Measurements from ENCODE around the gene TIMP2.
"Not testable (repeated sequence)": the region's sequence is repeated elsewhere in the genome, so short reads cannot be mapped to it uniquely, and the experiment has no call there.

The TIMP2 gene

GRCh38 chr17:78908426-78908825 lies 16.8 kb downstream of the TIMP2 start:
- Histone ChIP-seq H3K27me3 (ENCODE audit: control insufficient read depth in 1 of 2, insufficient read depth in 2 of 2, low read length in 2 of 2) (no peaks in the 10 kb centered on the region), H3K36me3 (ENCODE audit: control insufficient read depth in 1 of 2, insufficient read depth in 2 of 2, low read length in 2 of 2) (no peaks in the 10 kb centered on the region), H3K9ac (ENCODE audit: low read depth in 1 of 2, low read length in 2 of 2) (no peak overlapping the region), H3K27ac (ENCODE audit: low read depth, low read length) (no peak overlapping the region), H3K4me3 (ENCODE audit: low read depth in 1 of 2, low read length in 2 of 2) (no peak overlapping the region), H3K9me3 (ENCODE audit: control insufficient read depth in 1 of 2, low read length in 2 of 2) (no peaks in the 10 kb centered on the region), H3K4me1 (ENCODE audit: control insufficient read depth in 1 of 2, insufficient read depth in 2 of 2, low read length in 2 of 2) (peaks cover 6 to 7% of the 10 kb centered on the region in 2 donors)

DNA sequence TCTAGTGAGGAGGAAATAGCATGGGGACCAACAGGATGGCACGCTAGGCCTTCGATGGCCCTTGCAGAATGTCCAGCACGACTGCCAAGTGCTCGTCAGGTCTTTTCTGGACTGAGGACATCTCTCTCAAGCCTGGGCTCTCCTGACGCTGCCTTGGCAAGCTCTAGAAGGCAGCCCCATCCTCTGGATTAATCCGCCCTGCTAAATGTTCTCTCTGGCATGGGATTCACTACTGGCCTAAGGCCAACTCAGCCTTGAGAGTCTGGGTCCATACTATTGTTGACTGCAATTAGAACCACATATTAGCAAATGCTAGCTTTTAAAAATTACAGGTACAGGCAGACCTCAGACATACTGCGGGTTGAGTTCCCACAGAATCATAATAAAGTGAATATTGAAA lies 19.6 kb downstream of the TIMP2 start:
- H3K9ac ChIP-seq (ENCODE audit: low read depth in 1 of 2, low read length in 2 of 2) = no peak overlapping the region
- H3K27me3 ChIP-seq (ENCODE audit: control insufficient read depth in 1 of 2, insufficient read depth in 2 of 2, low read length in 2 of 2) = no peaks in the 10 kb centered on the region
- H3K4me3 ChIP-seq (ENCODE audit: low read depth in 1 of 2, low read length in 2 of 2) = no peak overlapping the region
- no peak overlapping the region for H3K27ac ChIP-seq (ENCODE audit: low read depth, low read length)
- H3K9me3 ChIP-seq (ENCODE audit: control insufficient read depth in 1 of 2, low read length in 2 of 2) = no peaks in the 10 kb centered on the region
- peaks cover 7 to 11% of the 10 kb centered on the region in 2 donors for H3K4me1 ChIP-seq (ENCODE audit: control insufficient read depth in 1 of 2, insufficient read depth in 2 of 2, low read length in 2 of 2)
- H3K36me3 ChIP-seq (ENCODE audit: control insufficient read depth in 1 of 2, insufficient read depth in 2 of 2, low read length in 2 of 2) = peaks cover 0 to 5% of the 10 kb centered on the region in 2 donors

GRCh38 chr17:78905116-78905515 lies 20.1 kb downstream of the TIMP2 start:
- Histone ChIP-seq H3K9ac (ENCODE audit: low read depth in 1 of 2, low read length in 2 of 2) (no peak overlapping the region), H3K27ac (ENCODE audit: low read depth, low read length) (no peak overlapping the region), H3K27me3 (ENCODE audit: control insufficient read depth in 1 of 2, insufficient read depth in 2 of 2, low read length in 2 of 2) (no peaks in the 10 kb centered on the region), H3K4me1 (ENCODE audit: control insufficient read depth in 1 of 2, insufficient read depth in 2 of 2, low read length in 2 of 2) (peaks cover 7 to 11% of the 10 kb centered on the region in 2 donors), H3K9me3 (ENCODE audit: control insufficient read depth in 1 of 2, low read length in 2 of 2) (no peaks in the 10 kb centered on the region), H3K4me3 (ENCODE audit: low read depth in 1 of 2, low read length in 2 of 2) (no peak overlapping the region), H3K36me3 (ENCODE audit: control insufficient read depth in 1 of 2, insufficient read depth in 2 of 2, low read length in 2 of 2) (peaks cover 0 to 5% of the 10 kb centered on the region in 2 donors)

DNA sequence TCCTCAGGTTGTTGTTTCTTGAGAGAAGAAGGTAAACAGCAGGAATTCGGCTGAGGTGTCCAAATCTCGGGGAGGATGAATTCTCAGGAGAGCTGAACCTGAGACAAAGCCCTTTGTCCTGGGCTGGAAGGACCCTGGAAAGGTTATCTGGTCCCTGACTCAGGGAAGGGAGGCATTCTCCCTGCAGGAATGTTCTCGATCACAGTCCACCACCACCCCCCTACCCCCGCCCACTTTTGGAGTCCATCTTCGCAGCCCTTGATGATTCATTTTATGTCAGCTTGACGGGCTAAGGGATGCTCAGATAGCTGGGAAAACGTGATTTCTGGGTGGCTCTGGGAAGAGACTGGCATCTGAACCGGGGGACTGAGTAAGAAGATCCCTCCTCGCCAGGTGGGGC lies 20.8 kb downstream of the TIMP2 start:
- Histone ChIP-seq H3K9me3 (ENCODE audit: control insufficient read depth in 1 of 2, low read length in 2 of 2) (no peaks in the 10 kb centered on the region), H3K4me3 (ENCODE audit: low read depth in 1 of 2, low read length in 2 of 2) (no peak overlapping the region), H3K36me3 (ENCODE audit: control insufficient read depth in 1 of 2, insufficient read depth in 2 of 2, low read length in 2 of 2) (peaks cover 0 to 5% of the 10 kb centered on the region in 2 donors), H3K9ac (ENCODE audit: low read depth in 1 of 2, low read length in 2 of 2) (no peak overlapping the region), H3K27ac (ENCODE audit: low read depth, low read length) (no peak overlapping the region), H3K4me1 (ENCODE audit: control insufficient read depth in 1 of 2, insufficient read depth in 2 of 2, low read length in 2 of 2) (peaks cover 7 to 11% of the 10 kb centered on the region in 2 donors), H3K27me3 (ENCODE audit: control insufficient read depth in 1 of 2, insufficient read depth in 2 of 2, low read length in 2 of 2) (no peaks in the 10 kb centered on the region)

DNA sequence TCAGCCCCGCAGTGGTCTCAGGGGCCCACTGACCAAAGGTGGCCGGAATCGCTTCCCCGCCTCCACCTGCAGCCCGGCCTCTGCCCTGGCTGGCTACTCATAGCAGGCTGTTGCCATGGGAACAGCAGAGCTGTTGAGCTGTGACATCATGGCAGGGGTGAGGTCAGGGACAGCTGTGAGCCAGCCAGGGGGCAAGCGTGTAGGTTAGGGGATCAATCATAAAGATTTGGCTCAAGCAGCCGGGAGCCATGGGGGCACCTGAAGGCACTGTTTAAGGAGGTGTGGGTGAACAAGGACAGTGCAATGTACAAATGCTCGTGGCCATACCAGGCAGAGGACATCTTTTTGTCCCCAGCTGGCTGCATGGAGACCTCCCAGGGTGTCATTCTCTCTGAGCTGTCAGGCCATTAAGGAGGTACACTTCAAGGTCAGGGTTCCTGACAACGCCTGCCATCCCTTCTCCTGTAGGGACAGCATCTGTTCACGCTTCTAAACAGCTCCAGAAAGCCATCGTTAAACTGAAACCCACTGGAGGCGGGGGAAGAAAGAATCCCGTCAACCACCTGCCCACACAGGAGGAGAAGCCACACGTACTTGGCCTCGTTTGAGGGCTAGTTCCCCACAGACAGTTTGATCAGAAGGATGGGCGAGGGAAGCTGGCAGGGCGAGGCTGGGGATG lies 21.9 kb downstream of the TIMP2 start, which contains the start of gene CEP295NL:
Gene CEP295NL, minus strand, starts transcription at position 101 of the 679 bp plus-strand sequence. CDS start 1,373 bp downstream, outside the sequence.
- Histone ChIP-seq H3K27me3 (ENCODE audit: control insufficient read depth in 1 of 2, insufficient read depth in 2 of 2, low read length in 2 of 2) (no peaks in the 10 kb centered on the region), H3K27ac (ENCODE audit: low read depth, low read length) (no peak within 1 kb of the TSS), H3K4me1 (ENCODE audit: control insufficient read depth in 1 of 2, insufficient read depth in 2 of 2, low read length in 2 of 2) (peaks cover 1 to 5% of the 10 kb centered on the region in 2 donors), H3K9ac (ENCODE audit: low read depth in 1 of 2, low read length in 2 of 2) (no peak within 1 kb of the TSS), H3K9me3 (ENCODE audit: control insufficient read depth in 1 of 2, low read length in 2 of 2) (no peaks in the 10 kb centered on the region), H3K4me3 (ENCODE audit: low read depth in 1 of 2, low read length in 2 of 2) (no peak within 1 kb of the TSS), H3K36me3 (ENCODE audit: control insufficient read depth in 1 of 2, insufficient read depth in 2 of 2, low read length in 2 of 2) (peaks cover 0 to 5% of the 10 kb centered on the region in 2 donors)

- not testable (repeated sequence) for H3K27me3 ChIP-seq (ENCODE audit: control insufficient read depth in 1 of 2, insufficient read depth in 2 of 2, low read length in 2 of 2); H3K9ac ChIP-seq (ENCODE audit: low read depth in 1 of 2, low read length in 2 of 2); H3K4me1 ChIP-seq (ENCODE audit: control insufficient read depth in 1 of 2, insufficient read depth in 2 of 2, low read length in 2 of 2); H3K27ac ChIP-seq (ENCODE audit: low read depth, low read length); H3K36me3 ChIP-seq (ENCODE audit: control insufficient read depth in 1 of 2, insufficient read depth in 2 of 2, low read length in 2 of 2); H3K9me3 ChIP-seq (ENCODE audit: control insufficient read depth in 1 of 2, low read length in 2 of 2); H3K4me3 ChIP-seq (ENCODE audit: low read depth in 1 of 2, low read length in 2 of 2)
These were observed 23.0 kb downstream of the TIMP2 start for GRCh38 chr17:78902231-78902630.

DNA sequence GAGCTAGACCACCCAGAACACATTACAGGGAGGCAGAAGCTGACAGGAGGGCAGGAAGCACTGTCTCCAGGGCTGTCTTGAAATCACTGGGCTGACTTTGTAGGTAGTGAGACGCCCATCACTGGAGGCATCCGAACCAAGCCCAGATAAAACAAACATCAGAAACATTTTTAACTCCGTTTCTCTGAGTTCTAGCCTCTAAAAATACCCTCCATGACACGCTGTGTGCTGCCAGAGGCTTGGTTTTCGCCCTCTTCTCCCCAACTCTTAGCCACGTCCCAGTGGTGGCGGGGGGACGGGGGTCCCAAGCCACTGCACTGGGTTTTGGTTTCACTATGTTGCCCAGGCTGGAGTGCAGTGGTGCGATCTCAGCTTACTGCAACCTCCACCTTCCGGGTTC lies 23.4 kb downstream of the TIMP2 start:
- H3K27ac ChIP-seq (ENCODE audit: low read depth, low read length) = no peak overlapping the region
- peaks cover 0 to 5% of the 10 kb centered on the region in 2 donors for H3K4me1 ChIP-seq (ENCODE audit: control insufficient read depth in 1 of 2, insufficient read depth in 2 of 2, low read length in 2 of 2)
- H3K36me3 ChIP-seq (ENCODE audit: control insufficient read depth in 1 of 2, insufficient read depth in 2 of 2, low read length in 2 of 2) = peaks cover 0 to 5% of the 10 kb centered on the region in 2 donors
- H3K27me3 ChIP-seq (ENCODE audit: control insufficient read depth in 1 of 2, insufficient read depth in 2 of 2, low read length in 2 of 2) = no peaks in the 10 kb centered on the region
- no peak overlapping the region for H3K4me3 ChIP-seq (ENCODE audit: low read depth in 1 of 2, low read length in 2 of 2)
- no peak overlapping the region for H3K9ac ChIP-seq (ENCODE audit: low read depth in 1 of 2, low read length in 2 of 2)
- H3K9me3 ChIP-seq (ENCODE audit: control insufficient read depth in 1 of 2, low read length in 2 of 2) = no peaks in the 10 kb centered on the region

- Histone ChIP-seq H3K27ac (ENCODE audit: low read depth, low read length) (no peak overlapping the region), H3K27me3 (ENCODE audit: control insufficient read depth in 1 of 2, insufficient read depth in 2 of 2, low read length in 2 of 2) (no peaks in the 10 kb centered on the region), H3K4me1 (ENCODE audit: control insufficient read depth in 1 of 2, insufficient read depth in 2 of 2, low read length in 2 of 2) (peaks cover under 1 to 13% of the 10 kb centered on the region in 2 donors), H3K9ac (ENCODE audit: low read depth in 1 of 2, low read length in 2 of 2) (no peak overlapping the region), H3K4me3 (ENCODE audit: low read depth in 1 of 2, low read length in 2 of 2) (no peak overlapping the region), H3K9me3 (ENCODE audit: control insufficient read depth in 1 of 2, low read length in 2 of 2) (no peaks in the 10 kb centered on the region), H3K36me3 (ENCODE audit: control insufficient read depth in 1 of 2, insufficient read depth in 2 of 2, low read length in 2 of 2) (peaks cover 0 to 5% of the 10 kb centered on the region in 2 donors)
These were observed 24.4 kb downstream of the TIMP2 start for GRCh38 chr17:78900816-78901215.

DNA sequence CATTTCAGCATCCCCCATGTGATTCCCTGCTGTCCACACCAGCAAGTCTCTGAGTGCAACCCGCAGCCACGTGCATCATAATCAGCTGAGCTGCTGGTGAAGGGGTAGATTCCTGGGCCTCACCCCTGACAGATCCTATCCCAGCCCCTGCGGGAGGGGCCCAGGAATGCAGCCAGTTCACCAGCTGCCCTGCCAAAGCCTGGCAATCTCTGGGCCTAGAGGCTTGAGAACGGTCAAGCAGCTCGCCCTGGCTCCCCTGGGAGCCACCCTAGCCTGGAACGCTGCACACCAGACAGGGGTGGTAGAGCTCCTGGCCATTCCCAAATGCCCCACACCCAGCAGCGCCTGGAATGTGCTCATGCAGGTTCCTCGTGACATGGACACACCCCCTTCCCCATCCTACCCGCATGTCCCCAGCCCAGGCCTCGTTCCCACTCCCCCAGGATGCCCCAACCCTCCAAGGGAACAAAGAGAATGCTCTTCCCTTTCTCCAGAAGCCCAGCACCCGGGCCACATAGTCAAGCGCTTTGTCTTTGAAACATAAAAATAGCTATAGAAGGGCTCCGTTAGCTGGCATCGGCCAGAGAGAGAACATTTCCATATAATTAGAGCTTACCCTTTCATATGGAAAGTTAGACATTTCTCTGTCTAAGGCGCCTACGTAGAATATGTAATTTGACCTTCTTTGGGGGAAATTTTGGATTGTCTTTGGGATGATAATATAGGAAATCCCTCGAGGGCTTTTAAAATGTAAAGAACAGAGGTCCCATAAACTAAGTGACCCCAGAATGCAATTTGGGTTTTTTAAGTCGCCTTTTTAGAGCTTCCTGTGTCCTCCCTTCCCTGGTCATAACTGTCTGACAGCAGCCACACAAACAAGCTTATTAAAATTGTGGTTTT lies 25.6 kb downstream of the TIMP2 start:
- Histone ChIP-seq H3K4me1 (ENCODE audit: control insufficient read depth in 1 of 2, insufficient read depth in 2 of 2, low read length in 2 of 2) (peaks cover 6 to 17% of the 10 kb centered on the region in 2 donors), H3K4me3 (ENCODE audit: low read depth in 1 of 2, low read length in 2 of 2) (no peak overlapping the region), H3K27ac (ENCODE audit: low read depth, low read length) (no peak overlapping the region), H3K27me3 (ENCODE audit: control insufficient read depth in 1 of 2, insufficient read depth in 2 of 2, low read length in 2 of 2) (no peaks in the 10 kb centered on the region), H3K9me3 (ENCODE audit: control insufficient read depth in 1 of 2, low read length in 2 of 2) (no peaks in the 10 kb centered on the region), H3K36me3 (ENCODE audit: control insufficient read depth in 1 of 2, insufficient read depth in 2 of 2, low read length in 2 of 2) (peaks cover 0 to 5% of the 10 kb centered on the region in 2 donors), H3K9ac (ENCODE audit: low read depth in 1 of 2, low read length in 2 of 2) (no peak overlapping the region)

GRCh38 chr17:78898947-78899346 lies 26.2 kb downstream of the TIMP2 start:
- H3K36me3 ChIP-seq (ENCODE audit: control insufficient read depth in 1 of 2, insufficient read depth in 2 of 2, low read length in 2 of 2) = peaks cover 0 to 5% of the 10 kb centered on the region in 2 donors
- H3K4me1 ChIP-seq (ENCODE audit: control insufficient read depth in 1 of 2, insufficient read depth in 2 of 2, low read length in 2 of 2) = peaks cover 7 to 17% of the 10 kb centered on the region in 2 donors
- no peaks in the 10 kb centered on the region for H3K27me3 ChIP-seq (ENCODE audit: control insufficient read depth in 1 of 2, insufficient read depth in 2 of 2, low read length in 2 of 2)
- H3K9ac ChIP-seq (ENCODE audit: low read depth in 1 of 2, low read length in 2 of 2) = no peak overlapping the region
- H3K27ac ChIP-seq (ENCODE audit: low read depth, low read length) = no peak overlapping the region
- no peak overlapping the region for H3K4me3 ChIP-seq (ENCODE audit: low read depth in 1 of 2, low read length in 2 of 2)
- no peaks in the 10 kb centered on the region for H3K9me3 ChIP-seq (ENCODE audit: control insufficient read depth in 1 of 2, low read length in 2 of 2)
